ENCODE results near the gene TNRC6C.

TNRC6C gene

GRCh38 chr17:78148286-78149016, 189.9 kb downstream of the TNRC6C start:
- no peak for DNase-seq

GRCh38 chr17:78151514-78152008, 193.1 kb downstream of the TNRC6C start:
- DNase-seq = no peak

GRCh38 chr17:78154903-78155811, 196.7 kb downstream of the TNRC6C start:
- no peak for DNase-seq
